ENCODE measurements around the gene AMFR.

- TF ChIP-seq SP1 (IDR thresholded peaks at IDR 0.05; ENCODE audit: low read depth): no peak
- no peak for TF ChIP-seq CTCF (IDR thresholded peaks at IDR 0.05 in 2 of 3, conservative IDR thresholded peaks at IDR 0.05 in 1 of 3; ENCODE audit: borderline replicate concordance in 1 of 3, insufficient read depth in 1 of 3, low read depth in 2 of 3, low read length in 2 of 3)
- TF ChIP-seq ZNF274 (IDR thresholded peaks at IDR 0.05; ENCODE audit: low read depth, low read length): no peak
- TF ChIP-seq JUND (IDR thresholded peaks at IDR 0.05): no peak
- no peak for TF ChIP-seq ZFX (IDR thresholded peaks at IDR 0.05)
These were observed 98.0 kb downstream of the AMFR start for GRCh38 chr16:56327071-56327928.

Measured in HCT116 (cell line).